DND-41 (cell line): ENCODE data around the gene STK32C.

ENCODE experiments used
- CTCF ChIP-seq: IDR thresholded peaks from 2 replicates; pipeline ENCODE4 v1.5.1; 2012; ENCODE audit warnings: borderline replicate concordance, low read length, moderate library complexity, mild to moderate bottlenecking; ENCODE audit not compliant: poor library complexity, severe bottlenecking; ENCODE audit errors: extremely low read depth
- EZH2 ChIP-seq: IDR thresholded peaks from 3 replicates; pipeline ENCODE4 v1.6.1; 2012; ENCODE audit warnings: borderline replicate concordance, low read depth, mild to moderate bottlenecking, moderate library complexity, low read length, inconsistent platforms; ENCODE audit not compliant: severe bottlenecking

- TF ChIP-seq EZH2: no peak
- TF ChIP-seq CTCF: no peak
Observed at GRCh38 chr10:132356621-132357195, 49.0 kb upstream of the STK32C start.
